Measurements from ENCODE around the gene EXOC7.
"Not testable (repeated sequence)": the region's sequence is repeated elsewhere in the genome, so short reads cannot be mapped to it uniquely, and the experiment has no call there.

EXOC7 gene

GRCh38 chr17:76042868-76043267 is 60.7 kb downstream of the EXOC7 start:
- FAIRE-seq: not testable (repeated sequence)

- FAIRE-seq: no peak
Measured at GRCh38 chr17:76040376-76040775, 63.2 kb downstream of the EXOC7 start.

GRCh38 chr17:76039121-76039520 is 64.5 kb downstream of the EXOC7 start:
- FAIRE-seq: no peak

GRCh38 chr17:76038050-76038449 is 65.5 kb downstream of the EXOC7 start:
- no peak for FAIRE-seq

GRCh38 chr17:76036497-76037261 is 66.9 kb downstream of the EXOC7 start:
- FAIRE-seq: no peak

GRCh38 chr17:76034428-76035350 is 68.9 kb downstream of the EXOC7 start:
- no peak for FAIRE-seq

- FAIRE-seq: no peak
Measured at GRCh38 chr17:76033139-76033538, 70.4 kb downstream of the EXOC7 start.

GRCh38 chr17:76032780-76033108 is 70.8 kb downstream of the EXOC7 start:
- FAIRE-seq: no peak

GRCh38 chr17:76032073-76032779 is 71.4 kb downstream of the EXOC7 start:
- FAIRE-seq: no peak
